Stimulated activated CD8-positive, alpha-beta memory T cell treated with anti-CD3 and anti-CD28 coated beads, Interleukin-2, amount 100 ng/mL, for 48 hours (primary cell): ENCODE measurements around the gene HTRA3.
A peak's percentile ranks its signal among the peaks of the same experiment; 100 is the strongest.

ENCODE experiments used
- DNase-seq, 2 donors: peaks; one replicate each; pipeline ENCODE4 v3.0.0-alpha.2; 2020; ENCODE audit warnings: low read depth in 2 of 2

HTRA3 gene

DNA sequence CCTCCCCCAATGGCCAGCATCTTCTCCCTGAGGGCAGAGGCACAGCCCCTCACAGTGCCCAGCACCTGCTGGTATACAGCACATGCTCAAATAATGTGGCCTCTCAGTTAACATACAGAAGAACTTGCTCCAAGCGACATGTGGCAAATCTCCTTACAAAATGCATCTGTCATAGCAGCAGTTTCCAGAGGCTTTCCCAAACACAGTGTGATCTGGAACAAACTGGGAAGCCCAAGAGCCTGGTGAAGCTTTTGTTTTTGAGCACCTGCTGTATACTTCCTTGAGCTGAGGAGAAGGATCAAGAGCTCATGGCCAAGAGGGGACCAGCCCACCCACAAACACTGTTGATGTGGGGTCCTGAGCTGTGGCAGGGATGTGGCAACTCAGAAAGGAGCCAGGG is 34.8 kb upstream of the HTRA3 start:
- DNase-seq, result no peak

DNA sequence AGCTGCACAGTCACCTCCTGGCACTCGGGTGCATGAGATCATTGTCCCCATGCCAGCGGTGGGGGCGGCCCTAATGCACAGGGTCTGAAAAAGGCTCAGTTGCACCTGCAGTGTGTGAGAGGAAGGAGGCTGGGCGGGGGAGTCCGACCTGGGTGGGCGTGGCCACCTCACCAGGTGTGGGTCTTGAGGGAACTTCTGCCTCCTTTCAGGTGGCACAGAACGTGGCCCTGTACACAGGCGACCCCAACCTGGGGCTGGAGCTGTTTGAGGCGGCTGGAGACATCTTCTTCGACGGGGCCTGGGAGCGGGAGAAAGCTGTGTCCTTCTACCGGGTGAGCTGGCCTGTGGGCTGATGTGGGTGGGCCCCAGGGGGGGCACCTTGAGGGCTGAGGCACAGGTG is 34.3 kb upstream of the HTRA3 start:
- DNase-seq, result no peak

DNA sequence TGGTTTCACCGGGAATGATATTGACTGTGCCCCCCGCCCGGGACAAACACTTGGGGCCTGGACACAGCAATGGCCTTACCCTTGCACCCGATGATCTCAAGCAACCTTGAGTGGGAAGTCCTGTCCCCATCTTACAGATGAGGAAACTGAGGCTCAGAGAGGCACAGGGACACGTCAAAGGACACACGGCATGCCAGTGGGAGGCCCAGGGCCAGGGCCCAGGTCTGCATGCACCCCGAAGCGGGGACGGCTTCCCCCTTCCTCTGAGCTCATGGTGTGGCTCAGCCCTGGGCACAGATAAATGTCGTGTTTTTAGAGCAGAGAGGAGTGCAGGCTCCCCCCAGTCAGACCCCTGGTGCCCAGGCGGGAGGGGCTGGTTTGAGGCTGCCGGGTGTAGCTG is 33.9 kb upstream of the HTRA3 start:
- no peak for DNase-seq

DNA sequence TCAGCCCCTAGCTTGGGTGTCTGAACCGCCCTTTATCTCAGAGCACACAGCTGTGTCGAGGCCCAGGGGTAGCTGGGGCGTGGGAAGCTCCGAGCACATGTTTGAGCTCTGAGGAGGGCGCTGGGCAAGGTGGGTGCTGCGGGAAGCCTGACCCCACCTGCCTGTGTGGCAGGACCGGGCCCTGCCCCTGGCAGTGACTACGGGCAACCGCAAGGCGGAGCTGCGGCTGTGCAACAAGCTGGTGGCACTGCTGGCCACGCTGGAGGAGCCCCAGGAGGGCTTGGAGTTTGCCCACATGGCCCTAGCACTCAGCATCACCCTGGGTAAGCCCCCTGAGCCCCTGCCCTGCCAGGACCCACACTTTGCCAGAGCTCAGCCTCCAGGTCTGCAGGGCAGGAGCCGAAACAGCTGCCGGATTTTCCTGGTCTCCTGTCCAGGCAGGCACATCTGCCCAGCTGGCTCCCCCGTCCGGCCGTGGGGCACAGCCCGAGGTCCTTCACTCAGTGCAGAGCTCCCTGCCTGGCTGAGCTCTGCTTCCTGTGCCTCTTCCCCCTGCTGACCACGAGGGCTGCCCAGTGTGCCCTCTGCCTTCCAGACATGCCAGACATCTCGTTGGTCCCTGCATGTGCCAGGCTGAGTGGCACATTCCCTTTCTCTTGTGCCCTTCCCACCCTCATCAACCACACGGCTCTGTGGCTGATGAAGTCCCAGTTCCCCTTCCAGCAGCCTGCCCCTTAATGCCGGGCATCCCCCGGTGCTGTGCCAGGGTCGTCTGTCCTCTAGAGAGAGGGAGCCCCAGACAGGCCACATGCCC is 33.2 kb upstream of the HTRA3 start:
- no peak for DNase-seq

DNA sequence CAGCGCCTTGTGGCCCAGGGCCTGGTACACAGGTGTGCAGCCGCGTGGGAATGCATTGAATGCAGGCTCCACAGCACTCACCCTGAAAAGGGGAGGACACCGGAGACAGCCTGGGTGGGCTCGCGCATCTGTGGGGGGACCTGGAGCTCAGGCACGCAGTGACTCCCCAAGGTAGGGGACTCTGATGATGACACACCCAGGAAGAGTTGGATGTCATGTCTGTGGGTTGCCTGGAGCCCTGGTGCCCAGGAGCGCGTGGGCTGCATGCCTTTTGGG is 32.7 kb upstream of the HTRA3 start:
- DNase-seq, result no peak

DNA sequence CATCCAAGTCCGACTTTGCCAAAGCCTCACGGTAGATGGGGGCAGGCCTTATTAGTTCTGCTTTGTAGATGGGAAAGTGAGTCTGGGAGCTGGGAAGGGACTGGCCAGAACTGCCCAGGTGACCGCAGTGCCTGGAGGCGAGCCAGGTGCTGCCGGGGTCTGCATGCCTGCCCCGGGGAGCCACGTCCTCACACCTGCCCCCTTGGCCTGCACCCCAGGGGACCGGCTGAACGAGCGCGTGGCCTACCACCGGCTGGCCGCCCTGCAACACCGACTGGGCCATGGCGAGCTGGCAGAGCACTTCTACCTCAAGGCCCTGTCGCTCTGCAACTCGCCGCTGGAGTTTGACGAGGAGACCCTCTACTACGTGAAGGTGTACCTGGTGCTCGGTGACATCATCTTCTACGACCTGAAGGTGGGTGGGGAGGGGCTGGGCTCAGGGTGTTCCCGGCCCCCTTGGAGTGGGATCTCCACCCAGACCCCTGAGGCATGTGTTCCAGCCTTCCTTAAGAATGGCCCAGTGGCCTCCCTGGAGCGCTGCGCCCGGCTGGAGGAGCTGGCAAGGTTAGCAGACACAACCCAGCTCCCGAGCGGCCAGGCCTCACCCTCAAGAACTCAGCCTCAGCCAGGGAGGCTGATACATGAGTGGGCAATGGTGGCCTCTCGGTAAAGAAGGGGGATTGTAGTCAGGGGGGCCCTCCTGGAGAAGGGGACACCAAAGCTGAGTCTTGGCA is 32.1 kb upstream of the HTRA3 start:
- no peak for DNase-seq

DNA sequence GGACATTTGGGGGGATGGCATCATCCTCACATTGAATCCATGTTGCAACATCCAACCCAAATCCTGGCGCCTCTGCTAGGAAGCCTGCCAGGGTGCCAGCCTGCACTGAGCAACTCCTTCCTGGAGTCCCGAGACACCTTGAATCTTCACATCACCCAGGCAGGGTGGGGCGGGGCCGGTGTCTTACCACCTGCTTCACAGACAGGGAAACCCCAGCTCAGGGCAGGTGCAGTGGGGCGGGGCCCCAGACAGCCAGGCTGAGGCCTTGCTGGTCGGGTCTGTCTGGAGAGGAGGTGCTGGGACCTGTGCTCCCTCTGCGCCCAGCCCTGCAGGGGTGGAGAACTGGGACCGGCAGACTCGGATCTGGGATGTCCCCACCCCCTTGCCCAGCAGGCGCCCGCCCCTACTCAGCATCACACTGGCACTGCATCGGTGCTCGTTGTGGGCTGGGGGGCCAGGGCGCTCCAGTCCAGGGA is 31.5 kb upstream of the HTRA3 start:
- DNase-seq, result no peak

DNA sequence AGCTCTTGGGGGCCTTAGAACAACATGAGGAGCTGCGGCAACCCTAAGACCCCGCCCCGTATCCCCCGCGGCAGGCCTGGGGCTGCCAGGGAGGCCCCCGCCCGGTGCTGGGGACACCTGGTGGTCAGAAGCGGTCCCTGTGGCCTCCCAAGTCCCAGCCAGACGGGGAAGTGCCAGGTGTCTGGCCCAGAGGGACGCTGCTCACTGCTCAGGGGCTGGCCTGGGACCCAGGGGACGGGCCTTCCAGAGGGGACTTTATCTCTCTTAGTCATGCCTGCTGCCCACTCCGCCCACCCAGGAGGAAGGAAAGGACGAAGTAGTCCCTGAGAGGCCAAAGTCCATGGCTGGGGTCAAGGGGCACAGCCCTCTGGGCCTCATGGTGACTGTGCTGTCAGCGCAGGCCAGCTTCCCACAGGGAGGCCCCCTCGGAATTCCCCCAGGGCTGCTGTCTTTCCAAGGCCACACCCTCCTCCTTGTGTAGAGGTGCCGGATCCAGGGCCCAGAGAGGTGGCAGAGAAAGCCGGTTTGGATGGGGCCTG is 31.0 kb upstream of the HTRA3 start:
- no peak for DNase-seq

DNA sequence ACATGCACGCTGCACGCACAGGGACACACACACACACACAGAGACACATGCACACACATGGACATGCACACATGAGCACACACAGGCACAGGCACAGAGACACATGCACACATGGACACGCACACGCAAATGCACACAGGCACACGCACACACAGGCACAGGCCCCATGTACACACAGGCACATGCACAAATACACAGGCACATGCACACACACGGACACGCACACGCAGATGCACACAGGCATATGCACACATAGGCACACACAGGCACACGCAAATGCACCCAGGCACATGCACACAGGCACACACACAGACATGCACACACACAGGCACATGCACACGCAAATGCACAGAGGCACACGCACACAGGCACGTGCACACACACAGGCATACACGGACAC is 30.3 kb upstream of the HTRA3 start:
- no peak for DNase-seq

DNA sequence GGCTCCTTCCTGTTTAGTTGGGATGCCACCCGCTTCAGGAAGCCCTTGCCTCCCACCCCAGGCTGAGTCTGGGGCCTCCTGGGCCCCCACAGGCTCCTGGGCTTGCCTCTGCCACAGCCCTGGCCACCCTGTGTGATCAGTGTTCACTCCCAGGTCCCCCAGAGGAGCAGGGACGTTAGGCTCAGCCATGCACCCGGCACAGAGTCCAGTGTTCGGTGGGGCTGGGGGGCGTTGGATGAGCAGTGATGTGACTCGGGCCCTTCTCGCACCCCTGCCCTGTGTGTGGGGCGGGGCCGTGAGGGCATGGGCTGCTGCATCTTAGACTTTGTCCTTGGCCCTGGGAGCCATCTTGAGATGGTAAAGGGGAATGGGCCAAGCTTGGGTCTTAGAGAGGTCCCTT is 29.9 kb upstream of the HTRA3 start:
- no peak for DNase-seq

DNA sequence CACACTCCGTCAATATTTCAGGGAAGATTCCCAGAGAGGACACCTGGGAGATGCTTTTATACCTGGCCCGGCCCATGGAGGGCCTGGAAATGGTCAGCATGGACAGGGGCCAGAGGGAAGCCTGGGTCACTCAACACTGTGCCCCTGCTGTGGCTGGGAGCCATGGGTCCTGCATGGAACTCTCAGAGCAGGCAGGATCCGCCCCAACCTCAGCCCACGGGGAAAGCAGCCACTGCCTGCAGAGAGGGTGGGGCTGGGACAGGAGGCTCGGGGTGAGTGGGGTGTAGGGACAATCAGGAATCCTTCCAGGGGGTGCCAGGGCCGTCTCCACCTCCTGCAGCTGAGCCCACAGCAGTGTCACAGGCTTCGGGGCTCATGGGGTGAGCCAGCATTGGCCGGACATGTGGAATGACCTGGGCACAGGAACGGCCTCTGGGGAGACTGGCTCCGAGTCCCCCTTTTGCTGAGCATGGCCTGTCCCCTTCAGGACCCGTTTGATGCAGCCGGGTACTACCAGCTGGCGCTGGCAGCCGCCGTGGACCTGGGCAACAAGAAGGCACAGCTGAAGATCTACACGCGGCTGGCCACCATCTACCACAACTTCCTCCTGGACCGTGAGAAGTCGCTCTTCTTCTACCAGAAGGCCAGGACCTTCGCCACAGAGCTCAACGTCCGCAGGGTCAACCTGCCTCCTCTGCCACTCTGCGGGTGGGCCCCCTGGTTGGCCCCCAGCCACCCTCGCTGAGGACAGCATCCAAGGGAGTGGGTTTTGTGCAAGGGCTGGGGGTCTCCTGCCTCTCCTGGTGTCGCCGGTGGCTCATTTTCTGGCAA is 29.1 kb upstream of the HTRA3 start:
- DNase-seq, result no peak

DNA sequence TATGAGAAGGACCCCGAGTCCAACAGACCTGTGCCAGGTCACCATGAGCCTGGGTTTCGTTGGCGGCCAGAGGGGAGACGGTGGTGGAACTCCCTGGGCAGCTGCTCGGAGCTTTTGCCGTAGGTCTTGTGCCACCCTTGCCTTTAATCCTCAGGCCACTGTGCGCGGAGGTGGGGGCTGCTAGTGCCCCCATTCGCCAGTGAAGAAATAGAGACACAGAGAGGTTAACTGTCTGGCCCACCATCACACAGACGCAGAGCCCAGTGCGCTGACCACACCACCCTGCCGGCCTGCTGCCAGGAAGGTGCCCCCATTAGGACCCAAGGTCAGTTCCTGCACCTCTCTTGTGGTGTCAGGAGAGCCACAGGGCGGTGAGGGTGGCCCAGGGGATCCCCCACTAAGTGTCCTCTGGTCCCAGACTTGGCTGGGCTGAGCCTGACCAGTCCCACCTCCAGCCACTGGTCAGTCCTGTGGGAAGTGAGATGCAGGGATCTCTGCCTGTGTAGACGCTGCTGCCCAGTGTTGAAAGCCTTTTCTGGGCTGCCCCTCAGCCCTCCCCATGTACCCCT is 28.3 kb upstream of the HTRA3 start:
- DNase-seq, result no peak

DNA sequence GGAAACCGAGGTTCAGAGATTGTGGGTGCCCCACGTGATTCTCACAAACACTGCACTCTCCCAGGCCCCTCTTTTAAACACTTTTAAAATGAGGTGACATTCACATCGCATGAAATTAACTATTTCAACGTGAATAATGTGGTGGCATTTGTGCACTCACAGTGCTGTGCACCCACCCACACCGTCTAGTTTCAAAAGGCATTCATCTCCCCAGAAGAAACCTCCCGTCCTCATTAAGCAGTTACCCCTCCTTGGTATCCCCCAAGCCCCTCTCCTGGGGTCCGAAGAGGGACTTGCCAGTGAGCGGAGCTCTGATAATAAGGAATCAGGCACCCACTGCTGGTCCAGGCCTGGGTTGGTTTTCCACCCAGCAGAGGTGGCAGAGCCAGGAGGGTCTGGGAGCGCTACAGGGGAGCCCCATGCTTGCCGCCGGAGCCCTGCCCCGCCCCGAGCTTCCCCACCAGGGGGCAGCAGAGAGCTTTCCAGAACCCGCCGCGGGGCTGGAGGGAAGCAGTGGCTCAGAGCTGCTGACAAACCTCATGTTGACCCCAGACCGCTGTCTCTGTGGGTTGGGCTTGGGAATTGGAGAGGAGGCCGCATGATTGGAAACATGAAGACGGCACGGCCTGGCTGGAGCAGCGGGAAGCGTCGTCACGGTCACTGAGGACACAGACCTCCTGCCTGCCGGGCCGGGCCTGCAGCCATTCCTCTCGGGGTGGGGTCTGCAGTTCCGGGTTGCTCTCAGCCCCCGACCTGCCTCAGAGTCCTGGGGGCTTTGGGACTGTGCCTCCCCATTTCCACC is 27.5 kb upstream of the HTRA3 start:
- peak; percentile 80 for DNase-seq

DNA sequence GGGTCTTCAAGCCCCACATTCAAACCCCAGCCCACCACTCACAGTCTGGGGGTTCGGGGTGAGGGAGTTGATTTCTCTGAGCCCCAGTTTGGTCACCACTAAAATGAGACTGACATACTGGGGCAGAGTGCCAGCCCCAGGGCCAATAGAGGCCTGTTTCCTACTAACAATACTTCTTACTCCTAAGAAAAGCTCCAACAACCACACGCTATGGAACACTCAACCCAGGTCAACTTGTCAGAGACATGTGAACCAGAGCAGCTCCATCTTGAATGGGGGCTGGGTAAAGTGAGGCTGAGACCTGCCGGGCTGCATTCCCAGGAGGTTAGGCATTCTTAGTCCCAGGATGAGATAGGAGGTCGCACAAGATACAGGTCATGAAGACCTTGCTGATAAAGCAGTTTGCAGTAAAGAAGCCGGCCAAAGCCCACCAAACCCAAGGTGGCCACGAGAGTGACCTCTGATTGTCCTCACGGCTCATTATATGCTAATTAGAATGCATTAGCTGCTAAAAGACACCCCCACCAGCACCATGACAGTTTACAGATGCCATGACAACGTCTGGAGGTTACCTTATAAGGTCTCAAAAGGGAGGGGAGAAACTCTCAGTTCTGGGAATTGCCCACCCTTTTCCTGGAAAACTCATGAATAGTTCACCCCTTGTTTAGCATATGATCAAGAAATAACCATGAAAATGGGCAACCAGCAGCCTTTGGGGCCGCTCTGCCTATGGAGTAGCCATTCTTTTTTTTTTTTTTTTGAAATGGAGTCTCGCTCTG is 26.6 kb upstream of the HTRA3 start:
- no peak for DNase-seq

DNA sequence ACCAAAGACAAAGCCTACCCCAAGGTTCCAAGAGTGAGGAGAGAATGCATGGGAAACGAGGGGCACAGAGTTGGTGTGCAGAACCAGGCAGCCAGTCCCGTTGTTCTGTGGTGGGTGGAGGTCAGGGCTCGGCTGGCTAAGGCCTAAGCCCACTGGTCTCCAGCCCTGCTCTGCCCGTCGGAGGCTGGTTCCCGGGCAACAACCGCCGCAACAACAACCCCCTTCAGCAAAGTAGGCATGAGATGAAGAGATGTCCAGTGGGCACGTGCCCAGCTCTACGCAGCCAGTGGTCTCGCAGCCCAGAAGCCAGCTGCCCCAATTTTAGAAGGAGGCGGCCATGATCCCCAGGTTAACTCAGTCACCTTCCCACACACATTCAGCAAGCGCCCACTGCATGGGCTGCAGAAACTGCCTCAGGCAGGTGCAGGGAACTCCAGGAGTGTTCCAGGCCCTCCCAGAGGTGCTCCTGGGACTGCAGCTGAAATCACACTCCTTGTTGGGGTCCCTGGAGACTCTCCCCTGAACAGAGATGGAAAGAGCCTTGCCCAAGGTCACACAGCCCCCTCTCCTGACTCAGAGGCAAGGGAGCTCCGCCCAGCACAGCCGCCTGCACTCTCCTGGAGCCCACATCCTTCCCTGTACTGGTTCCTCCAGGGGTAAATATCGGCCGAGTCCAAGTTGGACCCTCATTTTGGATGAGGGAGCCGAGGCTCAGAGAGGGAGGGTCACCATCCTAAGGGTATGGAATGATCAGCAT is 25.4 kb upstream of the HTRA3 start:
- DNase-seq, result no peak

DNA sequence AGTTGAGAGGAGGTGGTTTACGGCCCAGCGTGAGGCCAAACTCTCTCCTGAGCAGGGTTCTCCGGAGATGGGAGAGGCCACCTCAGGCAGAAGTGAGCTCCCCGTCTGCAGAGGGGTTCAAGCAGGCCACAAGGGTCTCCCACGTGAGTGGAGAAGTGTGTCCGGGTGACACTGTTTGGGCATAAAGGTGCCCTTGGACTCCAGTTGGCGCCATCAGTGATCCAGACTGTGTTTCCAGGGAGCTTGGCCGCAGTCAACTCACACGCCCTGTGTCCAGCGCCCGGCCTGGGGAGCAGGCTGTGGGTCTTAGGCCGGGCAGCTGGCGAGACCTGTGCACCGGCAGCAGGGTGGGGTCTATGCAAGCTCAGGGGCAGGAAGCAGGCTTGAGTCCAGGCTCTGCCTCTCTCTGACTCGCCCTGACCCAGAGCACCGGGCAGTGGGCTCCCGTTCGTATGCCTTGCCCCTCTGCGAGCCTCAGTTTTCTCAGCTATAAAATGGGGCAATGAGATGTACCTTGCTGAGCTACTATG is 24.6 kb upstream of the HTRA3 start:
- DNase-seq, result no peak

DNA sequence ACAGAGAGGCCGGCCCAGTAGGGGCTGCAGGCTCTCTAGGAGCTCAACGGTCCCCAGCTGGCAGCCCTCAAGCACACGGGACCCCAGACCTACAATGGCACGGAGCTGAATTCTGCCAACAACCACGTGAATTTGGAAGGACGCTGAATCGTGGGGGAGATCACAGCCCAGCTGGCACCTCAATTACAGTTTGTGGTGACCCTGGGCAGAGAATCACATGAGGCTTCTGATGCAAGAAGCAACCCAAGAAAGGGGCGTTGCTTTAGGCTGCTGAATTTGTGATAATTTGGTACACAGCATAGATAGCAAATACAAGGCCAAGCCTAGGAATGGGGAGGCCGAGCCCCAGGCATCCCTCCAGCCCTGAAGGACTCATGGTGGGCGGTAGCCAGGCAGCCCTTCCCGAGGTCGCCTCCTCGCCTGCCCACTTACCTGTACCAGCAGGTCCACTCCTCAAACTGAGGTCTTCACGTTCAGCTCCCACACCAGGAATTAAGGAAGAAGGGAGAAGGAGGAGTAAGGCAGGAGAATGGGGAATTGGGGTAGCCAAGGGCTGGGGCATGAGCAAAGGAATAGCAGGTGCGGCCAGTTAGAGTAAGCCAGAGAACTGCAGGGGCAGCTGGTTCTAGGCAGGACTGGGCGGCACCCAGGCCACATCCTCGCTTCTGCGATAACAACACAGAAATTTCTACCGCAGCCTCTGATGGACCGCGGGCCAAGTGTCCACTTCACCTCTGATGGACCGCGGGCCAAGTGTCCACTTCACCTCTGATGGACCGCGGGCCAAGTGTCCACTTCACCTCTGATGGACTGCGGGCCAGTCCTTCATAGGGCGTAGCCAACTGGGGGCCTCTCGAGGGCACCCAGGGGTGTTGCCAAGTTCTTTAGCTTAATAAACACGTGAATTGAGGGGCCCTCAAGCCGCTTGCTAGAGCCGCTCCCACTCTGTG is 23.4 kb upstream of the HTRA3 start:
- no peak for DNase-seq
